Activated T-cell treated with anti-CD3 and anti-CD28 coated beads, Interleukin-2, amount 50 U/mL, for 72 hours (primary cell): ENCODE data around the gene CNNM4. TPM values are rescaled to one million over a fixed set of nuclear protein-coding genes. Genes with fewer than 3 reads are reported as not detected.
A peak's percentile ranks its signal among the peaks of the same experiment; 100 is the strongest.

Experiments
- ATAC-seq, 2 donors: fragments of 150-1000 bp; cut with Tn5 transposase; replicated peaks in 1 of 2; 2 replicates each; pipeline ENCODE4 v1.10.0; 2021; ENCODE audit warnings: moderate library complexity in 2 of 2, mild to moderate bottlenecking in 1 of 2
- DNase-seq, 2 donors: peaks; one replicate each; pipeline ENCODE4 v3.0.0; 2021 to 2022; ENCODE audit warnings: mixed read lengths in 1 of 2
- H3K27ac Mint-ChIP-seq: one replicate; pipeline ENCODE4 v1.8.0; 2022; ENCODE audit warnings: mild to moderate bottlenecking, moderate library complexity, mixed read lengths
- H3K27me3 Mint-ChIP-seq: one replicate; pipeline ENCODE4 v1.8.0; 2022; ENCODE audit warnings: low read depth, mixed read lengths
- H3K36me3 Mint-ChIP-seq, 2 donors: one replicate each; pipeline ENCODE4 v1.8.0; 2022; ENCODE audit warnings: mixed read lengths in 2 of 2, mild to moderate bottlenecking in 1 of 2; ENCODE audit not compliant: insufficient read depth in 2 of 2
- H3K4me1 Mint-ChIP-seq: one replicate; pipeline ENCODE4 v1.8.0; 2022; ENCODE audit warnings: low read depth, mixed read lengths
- H3K4me3 Mint-ChIP-seq, 2 donors: one replicate each; pipeline ENCODE4 v1.8.0; 2022; ENCODE audit warnings: mild to moderate bottlenecking in 2 of 2, mixed read lengths in 2 of 2, moderate library complexity in 2 of 2
- H3K9me3 Mint-ChIP-seq, 2 donors: one replicate each; pipeline ENCODE4 v1.8.0; 2022; ENCODE audit warnings: mixed read lengths in 2 of 2
- total RNA-seq, 2 donors: library from RNA; stranded (reverse); gene quantifications; one replicate each; pipeline ENCODE4 v1.2.3, GENCODE V29; 2022

CNNM4 gene
- total RNA-seq, 2 donors from 2014 or later = 9.1 to 9.5 TPM

DNA sequence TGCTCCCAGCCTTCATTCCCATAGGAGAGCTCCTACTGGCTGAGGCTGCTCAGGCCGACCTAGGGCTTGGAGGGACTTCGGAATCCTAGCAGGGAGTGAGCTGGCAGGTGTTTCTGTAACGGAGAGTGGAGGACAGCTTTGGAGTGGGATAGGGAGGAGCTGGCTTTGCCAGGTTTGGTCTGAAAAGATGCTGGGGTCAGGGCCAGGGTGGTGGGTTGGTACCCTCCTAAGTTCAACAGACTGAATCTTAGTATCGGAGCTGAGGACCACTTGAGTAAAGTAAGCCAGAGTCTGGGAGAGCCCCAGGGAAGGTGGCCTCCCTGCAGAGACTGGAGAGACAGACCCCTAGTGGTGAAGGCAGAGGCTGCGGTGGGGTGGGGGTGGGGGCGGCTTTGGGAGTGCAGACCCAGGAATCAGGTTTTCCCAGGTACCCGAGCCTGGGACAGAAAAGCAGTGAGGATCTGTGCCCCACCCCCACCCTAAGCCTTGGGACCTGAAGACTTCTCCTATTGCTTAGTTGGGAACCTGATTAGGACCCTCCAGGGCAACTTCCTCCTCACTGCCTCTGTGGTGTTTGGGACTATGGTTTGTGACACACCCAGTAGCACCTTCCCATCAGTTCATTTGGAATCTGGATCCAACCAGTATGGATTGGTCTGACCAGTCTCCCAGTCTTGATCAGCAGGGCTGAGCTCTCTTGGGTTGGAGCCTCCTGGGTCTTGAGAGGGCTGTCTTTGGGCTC, 3.0 kb downstream of the CNNM4 start:
- no peak for ATAC-seq
- H3K36me3 Mint-ChIP-seq = peaks cover 0 to 3% of the 10 kb centered on the region in 2 donors
- H3K9me3 Mint-ChIP-seq = no peaks in the 10 kb centered on the region
- no peak for DNase-seq
- H3K4me3 Mint-ChIP-seq = peak overlapping the region; percentile 88 to 91
- peak overlapping the region; percentile 64 for H3K27ac Mint-ChIP-seq
- peaks cover 64% of the 10 kb centered on the region for H3K4me1 Mint-ChIP-seq
- H3K27me3 Mint-ChIP-seq = no peaks in the 10 kb centered on the region

DNA sequence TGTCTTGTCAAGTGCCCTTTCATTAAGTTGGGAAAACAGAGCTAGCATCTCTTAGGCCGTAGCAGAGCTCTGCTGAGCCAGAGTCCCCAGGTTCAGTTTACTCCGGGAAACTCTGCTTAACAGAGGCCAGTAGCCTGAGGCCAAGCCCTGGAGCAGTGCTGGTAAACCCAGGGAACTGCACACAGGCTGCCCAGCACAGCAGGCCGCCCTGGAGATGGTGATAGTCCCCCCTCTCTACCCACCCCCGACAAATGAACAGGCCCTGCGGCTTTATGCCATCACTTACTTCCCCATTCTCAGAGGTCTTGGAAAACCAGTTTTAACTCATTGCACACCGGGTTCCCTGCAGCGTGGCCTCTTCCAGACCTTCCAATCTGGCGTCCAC, 3.5 kb downstream of the CNNM4 start:
- Mint-ChIP-seq H3K4me3 (peak overlapping the region; percentile 69 to 91), H3K36me3 (peaks cover 0 to 3% of the 10 kb centered on the region in 2 donors), H3K9me3 (no peaks in the 10 kb centered on the region), H3K27ac (no peak overlapping the region), H3K4me1 (peaks cover 64% of the 10 kb centered on the region), H3K27me3 (no peaks in the 10 kb centered on the region)
- ATAC-seq = no peak
- no peak for DNase-seq

GRCh38 chr2:96767135-96767871, 6.6 kb downstream of the CNNM4 start:
- Mint-ChIP-seq H3K27ac (no peak overlapping the region), H3K9me3 (no peaks in the 10 kb centered on the region), H3K27me3 (no peaks in the 10 kb centered on the region), H3K4me1 (peaks cover 43% of the 10 kb centered on the region), H3K36me3 (peaks cover 0 to 1% of the 10 kb centered on the region in 2 donors), H3K4me3 (no peak overlapping the region)
- ATAC-seq (no peak), DNase-seq (no peak)

DNA sequence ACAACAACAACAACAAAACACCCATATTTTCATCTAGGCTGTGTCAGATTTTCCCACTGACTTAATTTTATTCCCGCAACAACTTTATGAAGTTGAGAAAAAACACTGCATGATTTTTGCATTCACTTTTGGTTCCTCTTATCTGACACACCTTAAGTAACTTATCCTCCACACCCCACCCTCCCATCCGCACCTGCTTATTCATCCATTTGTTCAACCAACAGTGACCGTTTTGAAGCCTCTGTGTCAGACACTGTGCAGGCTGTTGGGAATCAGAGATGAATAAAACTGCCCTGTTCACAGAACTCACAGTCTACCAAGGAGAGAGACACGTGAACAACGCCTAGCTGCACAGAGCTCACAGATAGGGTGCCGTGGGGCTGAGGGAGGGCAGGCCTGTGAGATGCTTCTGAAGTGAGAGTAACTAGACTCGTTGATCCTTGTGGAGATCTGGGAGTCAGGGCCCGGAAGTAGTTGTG, 7.4 kb downstream of the CNNM4 start:
- Mint-ChIP-seq H3K9me3 (no peaks in the 10 kb centered on the region), H3K27ac (no peak overlapping the region), H3K4me1 (peaks cover 43% of the 10 kb centered on the region), H3K4me3 (no peak overlapping the region), H3K27me3 (no peaks in the 10 kb centered on the region), H3K36me3 (peaks cover 0 to 1% of the 10 kb centered on the region in 2 donors)
- ATAC-seq (no peak), DNase-seq (no peak)

DNA sequence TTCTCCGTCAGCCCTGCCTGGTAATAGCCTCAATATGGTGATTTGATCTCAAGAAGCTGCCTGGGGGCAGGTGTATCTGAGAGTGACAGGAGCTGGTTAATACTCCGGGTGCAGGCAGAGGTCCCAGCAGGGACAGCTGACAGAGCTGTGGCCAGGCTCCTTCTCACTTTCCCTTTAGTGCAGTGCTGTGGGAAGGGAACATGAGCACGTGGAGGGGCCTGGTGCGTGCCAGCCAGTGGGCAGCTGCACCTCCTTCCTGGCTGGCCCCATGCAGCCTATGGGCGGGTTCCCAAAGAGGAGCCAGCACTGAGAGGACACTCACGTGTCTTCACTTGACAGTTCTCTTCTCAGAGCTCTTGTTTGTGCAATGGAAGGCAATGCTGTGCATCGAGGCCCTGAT, 9.1 kb downstream of the CNNM4 start:
- Mint-ChIP-seq H3K27me3 (no peaks in the 10 kb centered on the region), H3K4me3 (no peak overlapping the region), H3K9me3 (no peaks in the 10 kb centered on the region), H3K27ac (no peak overlapping the region), H3K4me1 (peaks cover 42% of the 10 kb centered on the region), H3K36me3 (peaks cover 0 to 1% of the 10 kb centered on the region in 2 donors)
- no peak for ATAC-seq
- no peak for DNase-seq

- H3K27me3 Mint-ChIP-seq = no peaks in the 10 kb centered on the region
- H3K27ac Mint-ChIP-seq = no peak overlapping the region
- ATAC-seq = no peak
- no peaks in the 10 kb centered on the region for H3K9me3 Mint-ChIP-seq
- H3K4me3 Mint-ChIP-seq = no peak overlapping the region
- peaks cover 38% of the 10 kb centered on the region for H3K4me1 Mint-ChIP-seq
- no peak for DNase-seq
- peaks cover 0 to under 1% of the 10 kb centered on the region in 2 donors for H3K36me3 Mint-ChIP-seq
Measured at GRCh38 chr2:96770442-96771202, 9.9 kb downstream of the CNNM4 start.

DNA sequence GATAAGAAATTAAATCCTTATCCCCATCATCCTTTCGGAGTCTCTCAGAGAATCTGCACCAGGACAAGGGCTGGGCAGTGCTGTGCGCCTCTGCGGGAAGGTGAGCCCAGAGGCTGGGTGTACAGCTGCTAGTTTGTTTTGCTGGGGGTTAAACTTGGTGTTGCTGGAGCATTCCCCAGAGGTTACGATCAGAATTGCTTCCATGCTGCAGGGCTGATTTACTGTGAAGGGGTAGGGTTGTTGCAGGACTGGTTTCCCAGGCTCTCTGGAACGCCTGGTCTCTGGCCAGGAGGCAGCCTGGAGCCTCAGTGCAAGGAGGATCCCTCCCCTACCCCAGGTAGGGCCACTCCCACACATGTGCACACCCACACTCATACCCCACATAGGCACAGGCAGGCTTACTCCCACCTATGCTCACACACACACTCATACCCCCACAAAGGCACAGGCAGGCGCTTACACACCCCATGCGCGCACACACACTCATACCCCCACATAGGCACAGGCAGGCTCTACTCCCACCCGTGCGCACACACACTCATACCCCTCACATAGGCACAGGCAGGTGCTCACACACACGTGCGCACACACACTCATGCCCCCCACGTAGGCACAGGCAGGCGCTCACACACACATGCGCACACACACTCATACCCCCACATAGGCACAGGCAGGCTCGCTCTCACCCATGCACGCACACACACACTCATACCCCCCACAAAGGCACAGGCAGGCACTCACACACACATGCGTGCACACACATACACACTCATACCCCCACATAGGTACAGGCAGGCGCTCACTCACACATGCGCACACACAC, 11.3 kb downstream of the CNNM4 start:
- Mint-ChIP-seq H3K4me3 (no peak overlapping the region), H3K36me3 (no peaks in the 10 kb centered on the region), H3K9me3 (peaks cover 0 to 2% of the 10 kb centered on the region in 2 donors), H3K27me3 (no peaks in the 10 kb centered on the region), H3K4me1 (peaks cover 27% of the 10 kb centered on the region), H3K27ac (no peak overlapping the region)
- no peak for DNase-seq
- no peak for ATAC-seq

DNA sequence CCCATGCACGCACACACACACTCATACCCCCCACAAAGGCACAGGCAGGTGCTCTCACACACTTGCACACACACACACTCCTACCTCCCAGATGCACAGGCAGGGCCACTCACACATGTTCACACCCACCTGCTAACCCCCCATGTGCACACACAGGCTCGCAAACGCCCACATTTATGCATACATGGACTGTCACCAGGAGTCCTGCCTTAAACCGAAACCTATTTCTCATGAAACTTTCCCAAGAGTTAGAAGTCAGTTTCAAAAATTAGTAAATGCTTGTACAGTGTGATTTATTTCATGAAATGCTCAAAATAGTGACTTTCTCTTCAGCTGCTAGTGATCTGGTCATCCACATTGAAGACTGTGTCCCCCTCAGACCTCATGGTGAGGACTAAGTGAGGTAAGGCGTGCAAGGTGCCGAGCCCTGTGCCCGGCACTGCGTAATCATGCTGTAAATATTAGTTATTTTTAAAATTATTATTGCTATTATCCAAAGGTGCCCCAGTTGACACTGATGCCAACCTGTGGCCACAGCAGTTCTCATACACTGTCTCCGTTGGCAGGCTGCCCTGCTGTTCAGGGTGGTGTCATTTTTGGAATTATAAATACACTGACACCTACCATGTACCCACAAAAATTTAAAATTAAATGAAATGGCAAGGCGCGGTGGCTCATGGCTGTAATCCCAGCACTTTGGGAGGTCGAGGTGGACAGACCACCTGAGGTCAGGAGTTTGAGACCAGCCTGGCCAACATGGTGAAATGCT, 12.4 kb downstream of the CNNM4 start:
- H3K27ac Mint-ChIP-seq = peak overlapping the region; percentile 25
- no peaks in the 10 kb centered on the region for H3K36me3 Mint-ChIP-seq
- peaks cover 0 to 2% of the 10 kb centered on the region in 2 donors for H3K9me3 Mint-ChIP-seq
- no peaks in the 10 kb centered on the region for H3K27me3 Mint-ChIP-seq
- H3K4me1 Mint-ChIP-seq = peaks cover 27% of the 10 kb centered on the region
- peak overlapping the region; percentile 52 to 63 for H3K4me3 Mint-ChIP-seq
- DNase-seq (peak; percentile 15 to 16), ATAC-seq (peak; percentile 56 to 63)

DNA sequence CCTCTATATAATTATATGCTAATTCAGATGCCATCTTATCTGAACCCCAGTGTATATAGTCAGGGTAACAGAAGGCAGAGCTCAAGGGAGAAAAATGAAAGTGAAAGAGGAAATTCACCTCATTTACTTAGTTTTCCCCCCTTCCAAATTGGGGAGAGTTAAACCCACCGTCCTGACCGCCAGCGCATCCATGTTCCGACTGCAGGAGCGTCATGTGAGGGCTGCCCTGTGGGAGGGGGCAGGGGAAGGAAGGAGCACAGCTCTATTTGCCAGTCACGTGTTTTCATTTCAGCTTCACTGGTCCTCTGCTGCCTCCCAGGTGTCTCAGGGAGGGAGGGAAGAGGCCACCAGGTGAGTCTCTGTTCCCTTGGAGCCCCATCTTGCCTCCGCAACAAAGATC, 13.2 kb downstream of the CNNM4 start:
- ATAC-seq (peak; percentile 58 to 63), DNase-seq (peak; percentile 30 to 34)
- peak overlapping the region; percentile 79 to 85 for H3K4me3 Mint-ChIP-seq
- peaks cover 0 to 2% of the 10 kb centered on the region in 2 donors for H3K9me3 Mint-ChIP-seq
- no peaks in the 10 kb centered on the region for H3K27me3 Mint-ChIP-seq
- peaks cover 27% of the 10 kb centered on the region for H3K4me1 Mint-ChIP-seq
- H3K36me3 Mint-ChIP-seq = no peaks in the 10 kb centered on the region
- peak overlapping the region; percentile 47 for H3K27ac Mint-ChIP-seq

DNA sequence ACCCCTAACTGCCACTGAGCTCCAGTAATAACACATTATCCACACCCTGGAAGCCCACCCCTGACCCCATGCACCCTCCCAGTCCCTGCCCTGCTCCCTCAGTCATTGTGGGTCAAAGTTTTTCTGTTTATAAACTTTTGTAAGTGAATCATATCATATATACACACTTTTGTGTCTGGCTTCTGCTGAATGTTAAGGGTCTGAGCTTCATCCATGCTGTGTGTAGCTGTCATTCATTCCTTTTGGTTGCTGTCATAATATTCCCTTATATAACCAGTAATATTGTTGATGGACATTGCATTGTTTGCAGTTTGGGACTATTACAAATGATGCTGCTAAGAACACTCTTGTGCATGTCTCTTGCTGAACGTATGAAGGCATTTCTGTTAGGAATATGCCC, 14.5 kb downstream of the CNNM4 start:
- H3K27me3 Mint-ChIP-seq = no peaks in the 10 kb centered on the region
- peaks cover 0 to 2% of the 10 kb centered on the region in 2 donors for H3K9me3 Mint-ChIP-seq
- DNase-seq (no peak), ATAC-seq (no peak)
- H3K27ac Mint-ChIP-seq = no peak overlapping the region
- H3K4me3 Mint-ChIP-seq = no peak overlapping the region
- no peaks in the 10 kb centered on the region for H3K36me3 Mint-ChIP-seq
- H3K4me1 Mint-ChIP-seq = peaks cover 27% of the 10 kb centered on the region

GRCh38 chr2:96783388-96783787, 22.7 kb downstream of the CNNM4 start:
- Mint-ChIP-seq H3K27me3 (no peaks in the 10 kb centered on the region), H3K36me3 (no peaks in the 10 kb centered on the region), H3K9me3 (no peaks in the 10 kb centered on the region), H3K4me1 (peaks cover 10% of the 10 kb centered on the region), H3K4me3 (no peak overlapping the region), H3K27ac (no peak overlapping the region)
- ATAC-seq (no peak), DNase-seq (no peak)

GRCh38 chr2:96787411-96787810, 26.7 kb downstream of the CNNM4 start:
- Mint-ChIP-seq H3K27ac (no peak overlapping the region), H3K4me3 (no peak overlapping the region), H3K27me3 (no peaks in the 10 kb centered on the region), H3K4me1 (peaks cover 10% of the 10 kb centered on the region), H3K9me3 (no peaks in the 10 kb centered on the region), H3K36me3 (no peaks in the 10 kb centered on the region)
- ATAC-seq = no peak
- DNase-seq = no peak
